Ureter (tissue), 1 donor: ENCODE data around the gene ITPR2. TPM values are rescaled to one million over a fixed set of nuclear protein-coding genes. Genes with fewer than 3 reads are reported as not detected.
"Not testable (repeated sequence)": the region's sequence is repeated elsewhere in the genome, so short reads cannot be mapped to it uniquely, and the experiment has no call there.

ENCODE experiments used
- DNase-seq: peaks from one replicate; pipeline ENCODE4 v3.0.0-alpha.2; 2020; ENCODE audit warnings: low spot score
- total RNA-seq: library from RNA; stranded (reverse); gene quantifications from one replicate; pipeline ENCODE4 v1.2.4, GENCODE V29; 2023
- donor health status: DM: yes; HTN: yes; CAD: no.

Gene ITPR2
- total RNA-seq, 1 donor from 2014 or later: 35.2 TPM

DNA sequence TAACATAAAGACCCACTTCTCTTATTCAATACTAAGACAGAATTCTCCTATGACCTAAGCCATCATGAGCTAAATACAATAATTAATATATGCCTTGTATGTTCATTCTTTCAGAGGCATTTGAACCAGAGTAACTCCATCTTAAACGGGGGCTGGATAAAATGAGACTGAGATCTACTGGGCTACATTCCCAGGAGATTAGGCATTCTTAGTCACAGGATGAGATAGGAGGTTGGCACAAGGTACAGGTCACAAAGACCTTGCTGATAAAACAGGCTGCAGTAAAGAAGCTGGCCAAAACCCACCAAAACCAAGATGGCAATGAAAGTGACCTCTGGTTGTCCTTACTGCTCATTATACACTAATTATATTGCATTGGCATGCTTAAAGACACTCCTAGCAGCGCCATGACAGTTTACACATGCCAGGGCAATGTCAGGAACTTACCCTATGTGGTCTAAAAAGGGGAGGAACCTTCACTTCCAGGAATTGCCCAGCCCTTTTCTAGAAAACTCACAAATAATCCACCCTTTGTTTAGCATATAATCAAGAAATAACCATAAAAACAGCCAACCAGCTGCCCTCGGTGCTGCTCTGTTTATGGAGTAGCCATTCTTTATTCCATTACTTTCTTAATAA lies 376.9 kb downstream of the ITPR2 start:
- no peak for DNase-seq

DNA sequence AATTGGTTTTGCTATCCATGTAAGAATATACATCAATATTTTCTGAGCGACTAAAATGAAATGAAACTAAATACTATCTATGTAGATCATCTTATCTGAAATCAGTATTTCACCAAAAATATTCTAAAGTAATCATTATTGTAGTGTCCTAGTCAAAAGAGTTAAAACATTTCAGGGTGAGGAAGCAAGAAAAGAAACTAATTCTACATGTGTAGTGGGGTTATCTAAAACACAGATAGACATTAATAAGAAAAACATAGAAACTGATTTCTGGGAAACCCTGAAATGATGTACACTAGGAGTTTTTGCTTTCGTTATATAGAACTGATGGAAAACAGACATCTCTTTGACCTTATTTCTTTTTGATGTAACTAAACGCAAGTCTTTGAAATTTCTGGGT lies 379.7 kb downstream of the ITPR2 start:
- no peak for DNase-seq

- no peak for DNase-seq
Observed at GRCh38 chr12:26452511-26452910, 380.5 kb downstream of the ITPR2 start.

- DNase-seq: no peak
Observed at GRCh38 chr12:26451763-26452162, 381.2 kb downstream of the ITPR2 start.

DNA sequence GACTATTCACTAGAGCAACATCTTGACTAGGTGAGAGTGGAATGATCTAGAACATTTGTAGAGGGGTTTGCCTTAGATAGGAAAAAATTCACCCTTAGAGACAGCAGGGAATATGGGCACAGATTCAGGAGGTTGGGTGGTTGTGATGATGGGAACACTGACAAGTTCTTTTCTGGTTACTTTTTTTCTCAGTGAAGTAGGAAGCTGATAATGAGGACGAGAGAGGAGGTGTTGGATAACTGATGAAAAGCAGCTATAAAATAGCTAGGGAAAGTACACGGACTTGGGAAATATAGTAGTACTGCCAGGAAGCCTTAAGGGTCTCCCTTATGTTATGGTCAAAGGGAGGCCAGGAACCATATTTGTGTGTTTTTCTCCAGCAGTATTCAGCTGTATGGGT lies 387.1 kb downstream of the ITPR2 start:
- DNase-seq: no peak

- DNase-seq: no peak
Observed at GRCh38 chr12:26443309-26443708, 389.7 kb downstream of the ITPR2 start.

DNA sequence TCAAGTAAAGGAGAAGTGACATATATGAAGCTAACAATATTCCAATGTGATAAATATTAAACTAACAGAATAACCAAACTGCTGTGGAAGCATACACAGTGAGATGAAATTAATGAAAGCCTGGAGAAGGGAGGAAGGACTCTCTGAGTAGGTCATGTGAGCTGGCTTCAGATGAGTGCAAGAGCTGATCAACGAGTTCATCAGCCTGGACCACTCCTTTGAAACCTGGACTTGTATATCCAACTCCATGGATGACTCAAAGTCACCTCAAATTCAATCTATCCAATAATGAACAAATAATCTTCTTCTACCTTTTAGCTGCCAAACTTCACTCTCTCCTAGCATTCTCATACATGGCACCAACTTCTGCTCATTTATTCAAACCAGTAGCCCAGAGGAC lies 391.6 kb downstream of the ITPR2 start:
- DNase-seq: no peak

DNA sequence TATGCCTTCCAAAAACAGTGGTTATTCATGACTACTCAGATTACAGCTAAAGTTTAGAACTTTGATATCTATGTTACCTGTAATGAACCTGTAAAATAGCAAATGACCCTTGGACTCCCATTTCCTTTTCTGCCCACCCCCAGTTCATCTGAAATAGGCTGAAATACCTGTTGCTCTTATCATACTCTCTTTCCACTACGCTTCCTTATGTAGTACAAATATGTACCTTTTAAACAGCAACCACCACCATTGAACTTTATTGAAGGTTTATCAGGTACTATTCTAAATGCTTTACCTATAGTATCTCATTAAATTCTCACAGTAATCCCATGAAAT lies 398.0 kb downstream of the ITPR2 start:
- no peak for DNase-seq

DNA sequence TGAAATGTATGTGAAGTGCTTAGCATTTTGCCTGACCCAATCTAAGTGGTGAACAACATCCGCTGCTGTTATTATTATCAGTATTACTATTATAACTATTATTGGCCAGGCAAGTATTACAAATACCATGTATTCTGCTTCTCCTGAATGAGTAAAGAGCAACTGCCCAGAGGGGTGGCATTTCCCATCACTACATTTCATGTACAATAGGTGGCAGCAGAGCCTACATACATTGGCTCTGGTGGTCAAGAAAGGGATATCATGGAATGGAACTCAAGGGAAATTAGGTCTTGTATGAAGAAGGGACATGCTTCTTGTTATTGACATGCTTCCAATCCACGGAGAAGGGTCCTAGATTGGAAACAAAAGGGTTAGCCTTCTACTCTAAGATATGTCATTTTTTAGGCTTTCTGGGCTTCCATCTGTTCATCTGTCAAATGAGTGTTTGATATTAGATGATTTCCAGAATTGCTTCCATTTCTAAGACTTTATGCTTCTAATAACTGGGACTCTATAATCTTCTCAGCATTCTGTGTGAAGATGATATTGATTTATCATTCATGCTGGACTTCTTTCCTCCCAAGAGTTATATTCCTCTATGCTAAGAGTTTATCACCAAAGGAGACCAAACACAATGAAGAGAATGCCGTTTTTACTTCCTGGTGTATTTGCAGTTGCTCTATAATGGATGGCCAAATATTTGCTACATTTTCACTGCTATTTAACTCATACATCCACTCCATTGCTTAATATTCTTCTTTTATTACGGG lies 398.5 kb downstream of the ITPR2 start:
- no peak for DNase-seq

GRCh38 chr12:26433701-26434100 lies 399.3 kb downstream of the ITPR2 start:
- not testable (repeated sequence) for DNase-seq

GRCh38 chr12:26431211-26431610 lies 401.8 kb downstream of the ITPR2 start:
- DNase-seq: no peak

DNA sequence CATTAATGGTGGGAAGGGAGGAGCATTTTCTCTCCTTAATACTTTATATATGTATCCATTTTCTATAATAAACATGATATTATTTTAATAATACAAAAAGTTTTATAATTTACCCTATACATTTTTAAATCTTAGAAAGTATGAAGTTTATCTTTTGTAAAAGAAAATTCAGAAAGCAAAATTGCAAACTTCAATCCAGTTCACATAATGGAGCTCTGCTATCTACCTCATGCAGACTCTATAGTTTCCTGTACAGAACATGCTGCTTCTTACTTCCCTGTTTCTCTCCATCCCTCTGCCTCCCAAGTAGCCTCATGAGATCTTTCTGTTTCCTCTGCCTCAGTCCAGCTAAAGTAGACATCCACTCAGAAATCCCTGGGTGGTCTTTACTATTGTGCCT lies 402.4 kb downstream of the ITPR2 start:
- not testable (repeated sequence) for DNase-seq

DNA sequence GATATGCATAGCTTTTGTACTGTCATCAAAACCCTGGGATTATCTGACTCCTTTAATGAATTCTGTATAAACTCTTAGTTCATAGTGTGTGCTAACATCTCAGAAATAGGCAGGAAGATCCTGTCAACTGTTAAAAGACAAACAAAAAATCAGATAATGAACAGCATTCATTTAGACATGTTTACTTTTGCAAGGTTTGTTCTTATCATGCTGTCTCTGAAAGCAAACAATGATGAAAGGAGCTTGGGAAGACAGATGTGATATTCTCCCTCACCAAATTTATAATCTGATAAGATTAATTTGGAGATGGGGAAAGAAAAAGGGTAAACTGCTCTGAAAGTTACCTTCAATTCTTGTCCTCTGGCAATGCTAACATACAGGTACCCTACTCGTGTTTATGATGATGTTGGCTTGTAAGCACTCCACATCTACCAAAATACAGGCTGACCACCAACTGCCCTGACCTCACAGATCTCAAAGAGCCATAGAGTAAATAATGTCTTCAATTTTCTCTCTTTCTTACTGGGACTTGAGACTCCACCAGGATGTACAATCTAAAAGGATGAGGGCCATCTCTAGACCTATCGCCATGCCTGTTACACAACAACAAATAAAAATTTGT lies 403.8 kb downstream of the ITPR2 start:
- no peak for DNase-seq

DNA sequence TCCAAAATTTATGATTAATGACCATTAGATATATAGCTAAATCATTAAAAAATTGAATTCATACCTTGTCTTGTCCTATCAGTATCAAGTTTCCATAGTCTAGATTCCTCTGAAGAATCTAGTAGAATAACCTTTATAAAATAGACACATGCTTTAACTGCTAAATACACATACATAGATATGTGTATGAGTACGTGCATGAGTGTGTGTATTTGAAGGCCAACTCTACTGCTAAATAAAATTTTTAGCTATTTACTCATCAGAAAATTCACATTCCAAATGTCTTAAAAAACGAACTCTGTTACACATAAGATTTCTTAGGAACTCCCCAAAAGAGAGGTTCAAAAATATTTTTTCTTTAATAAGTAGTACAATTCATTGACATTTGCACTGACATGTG lies 404.6 kb downstream of the ITPR2 start:
- no peak for DNase-seq

DNA sequence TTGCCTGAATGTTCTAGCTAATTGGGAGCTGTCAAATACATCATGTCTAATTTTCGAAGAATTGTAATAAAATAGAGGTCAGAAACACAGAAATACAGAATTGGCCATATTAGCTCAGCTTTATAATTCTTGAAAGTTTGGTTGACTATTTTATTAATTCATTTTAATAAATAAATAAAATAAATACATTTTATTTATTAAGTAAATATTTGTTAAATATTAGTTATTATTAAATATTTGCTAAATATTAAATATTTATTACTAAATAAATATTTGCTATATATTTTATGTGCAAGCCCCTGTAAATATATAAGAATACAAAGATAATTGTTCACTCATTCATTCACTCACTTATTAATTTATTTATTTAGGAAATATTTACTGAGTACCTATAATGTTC lies 406.3 kb downstream of the ITPR2 start:
- no peak for DNase-seq

DNA sequence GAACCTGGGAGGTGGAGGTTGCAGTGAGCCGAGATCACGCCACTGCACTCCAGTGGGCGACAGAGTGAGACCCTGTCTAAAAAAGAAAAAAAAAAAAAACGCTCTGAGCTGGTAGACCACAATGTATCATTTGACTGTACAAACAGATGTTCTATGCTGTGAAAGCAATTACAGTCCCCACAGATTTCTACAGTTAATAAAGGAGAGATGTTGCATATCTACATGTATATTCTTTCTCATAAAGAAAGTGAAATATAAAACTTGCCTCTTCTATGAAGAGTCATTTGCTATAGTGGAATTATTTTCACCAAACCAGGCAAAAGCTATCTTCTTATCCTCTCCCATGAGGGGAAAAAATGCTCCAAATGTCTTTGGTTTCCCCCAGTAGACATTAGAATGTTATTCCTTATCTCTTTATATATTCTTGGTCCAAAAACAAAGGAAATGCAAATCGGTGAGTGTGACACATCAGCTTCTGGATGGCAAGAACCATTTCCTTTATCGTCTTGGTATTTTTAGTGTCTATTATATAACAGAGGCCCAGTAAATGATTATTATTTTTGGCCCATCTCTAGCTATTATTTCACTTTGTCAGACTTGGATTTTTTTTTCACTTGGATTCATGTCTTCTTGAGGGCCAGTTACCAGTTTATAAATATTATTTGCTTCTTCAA lies 407.3 kb downstream of the ITPR2 start:
- no peak for DNase-seq

DNA sequence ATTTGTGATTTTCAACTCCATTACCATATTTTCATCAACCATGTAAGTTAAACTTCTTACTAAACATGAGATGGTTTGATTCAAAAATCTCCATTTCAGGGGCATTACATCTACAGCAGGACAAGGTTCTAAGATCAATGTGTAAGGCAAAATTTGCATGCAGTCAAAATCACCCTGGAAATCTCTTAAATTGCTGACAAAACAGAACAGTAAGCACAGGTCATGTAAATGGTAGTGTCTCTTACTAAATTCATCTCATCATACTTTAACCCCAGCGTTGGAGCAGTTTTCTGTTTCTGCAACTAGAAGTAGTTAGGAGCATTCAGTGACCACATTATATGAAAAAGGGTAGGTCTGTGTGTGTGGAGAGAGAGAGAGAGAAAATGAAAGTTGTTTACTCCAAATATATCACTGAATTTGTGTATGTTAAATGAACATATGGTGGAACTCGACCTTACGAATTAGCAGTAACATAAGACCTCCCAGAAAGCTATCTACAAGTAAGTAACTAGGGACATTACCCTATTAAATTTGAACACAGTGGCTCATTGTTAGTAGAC lies 410.1 kb downstream of the ITPR2 start:
- no peak for DNase-seq

- no peak for DNase-seq
Observed at GRCh38 chr12:26416550-26416949, 416.4 kb downstream of the ITPR2 start.

- DNase-seq: no peak
Observed at GRCh38 chr12:26410689-26411088, 422.3 kb downstream of the ITPR2 start.

DNA sequence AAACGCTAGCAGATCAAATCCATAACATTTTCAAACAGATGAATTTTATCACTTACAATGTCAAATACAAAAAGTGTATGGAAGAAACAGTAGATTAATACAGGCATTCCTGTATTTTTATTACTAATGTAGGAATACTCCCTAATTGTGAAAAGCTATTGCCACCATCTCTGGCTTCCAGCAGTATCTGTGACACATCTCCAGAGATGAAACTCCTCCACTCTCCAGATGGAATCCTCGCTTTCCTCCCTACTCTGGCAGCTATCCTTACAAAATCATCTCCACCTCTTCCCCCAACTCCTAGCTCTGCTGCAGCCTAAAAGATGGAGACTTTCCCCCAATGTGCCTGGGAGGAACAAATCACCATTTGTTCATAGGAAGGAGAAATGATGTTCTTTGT lies 426.2 kb downstream of the ITPR2 start:
- DNase-seq: no peak

DNA sequence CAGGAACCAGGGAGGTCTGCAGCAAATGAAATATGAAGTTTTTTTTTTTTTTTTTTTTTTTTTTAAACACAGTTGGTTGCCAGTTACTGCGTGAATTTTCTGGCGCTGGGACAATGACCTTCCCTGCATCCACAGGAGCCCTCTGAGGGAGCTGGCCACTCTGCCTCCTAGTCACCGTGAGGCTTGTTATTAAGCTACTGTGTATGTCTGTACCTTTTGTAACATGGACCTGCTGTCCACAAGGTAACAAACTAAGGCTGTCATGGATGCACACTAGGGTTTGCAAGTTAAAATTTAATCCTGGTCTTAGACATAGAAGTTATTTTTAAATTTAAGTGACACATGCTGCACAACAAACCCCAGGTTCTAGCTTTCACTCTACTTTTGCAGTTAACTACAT lies 426.6 kb downstream of the ITPR2 start:
- DNase-seq: no peak

GRCh38 chr12:26403601-26404000 lies 429.4 kb downstream of the ITPR2 start:
- DNase-seq: no peak
